NCI-H69 (cell line): ENCODE results near the gene SLC25A13.
"Not testable (repeated sequence)": the region's sequence is repeated elsewhere in the genome, so short reads cannot be mapped to it uniquely, and the experiment has no call there.

Experiments
- DNase-seq: peaks from one replicate; lab custom pipeline; 2025; lab: John Stamatoyannopoulos, UW

SLC25A13 gene

GRCh38 chr7:96299496-96299895 is 22.4 kb downstream of the SLC25A13 start:
- no peak for DNase-seq

GRCh38 chr7:96297876-96298275 is 24.0 kb downstream of the SLC25A13 start:
- no peak for DNase-seq

- DNase-seq, result not testable (repeated sequence)
These were observed 24.5 kb downstream of the SLC25A13 start for GRCh38 chr7:96297446-96297845.

GRCh38 chr7:96293911-96294310 is 28.0 kb downstream of the SLC25A13 start:
- DNase-seq, result not testable (repeated sequence)

GRCh38 chr7:96287559-96287958 is 34.3 kb downstream of the SLC25A13 start:
- no peak for DNase-seq

GRCh38 chr7:96287132-96287531 is 34.8 kb downstream of the SLC25A13 start:
- peak; percentile 60 for DNase-seq

GRCh38 chr7:96285579-96285978 is 36.3 kb downstream of the SLC25A13 start:
- DNase-seq, result peak; percentile 70

GRCh38 chr7:96284835-96285234 is 37.1 kb downstream of the SLC25A13 start:
- peak; percentile 63 for DNase-seq

- no peak for DNase-seq
These were observed 37.7 kb downstream of the SLC25A13 start for GRCh38 chr7:96284240-96284639.

GRCh38 chr7:96282835-96283234 is 39.1 kb downstream of the SLC25A13 start:
- DNase-seq, result peak; percentile 14

GRCh38 chr7:96277921-96278320 is 44.0 kb downstream of the SLC25A13 start:
- peak; percentile 44 for DNase-seq

GRCh38 chr7:96276019-96276418 is 45.9 kb downstream of the SLC25A13 start:
- no peak for DNase-seq

- DNase-seq, result no peak
These were observed 48.2 kb downstream of the SLC25A13 start for GRCh38 chr7:96273716-96274115.

GRCh38 chr7:96269246-96269994 is 52.5 kb downstream of the SLC25A13 start:
- DNase-seq, result no peak

- peak; percentile 28 for DNase-seq
These were observed 55.3 kb downstream of the SLC25A13 start for GRCh38 chr7:96266580-96266979.

- DNase-seq, result no peak
These were observed 55.9 kb downstream of the SLC25A13 start for GRCh38 chr7:96266015-96266414.

GRCh38 chr7:96253964-96254363 is 67.9 kb downstream of the SLC25A13 start:
- no peak for DNase-seq

GRCh38 chr7:96253441-96253840 is 68.5 kb downstream of the SLC25A13 start:
- peak; percentile 33 for DNase-seq

GRCh38 chr7:96250776-96251361 is 71.0 kb downstream of the SLC25A13 start:
- no peak for DNase-seq

- DNase-seq, result peak; percentile 76
These were observed 73.5 kb downstream of the SLC25A13 start for GRCh38 chr7:96248405-96248804.

GRCh38 chr7:96246919-96247318 is 75.0 kb downstream of the SLC25A13 start:
- DNase-seq, result peak; percentile 98

- DNase-seq, result peak; percentile 68
These were observed 77.0 kb downstream of the SLC25A13 start for GRCh38 chr7:96244992-96245292.

- DNase-seq, result peak; percentile 68
These were observed 77.5 kb downstream of the SLC25A13 start for GRCh38 chr7:96244244-96244991.
